D721Med (cell line): Measurements from ENCODE around the gene PCBP3.
"Not testable (repeated sequence)": the region's sequence is repeated elsewhere in the genome, so short reads cannot be mapped to it uniquely, and the experiment has no call there.

ENCODE experiments used
- DNase-seq: peaks from one replicate; pipeline ENCODE4 v3.0.0; 2011; ENCODE audit warnings: low spot score; ENCODE audit not compliant: insufficient read length
- FAIRE-seq: peaks from 2 replicates; lab custom pipeline; 2011; peaks lifted over from hg19 to GRCh38; lab: Jason Lieb, UNC
- TF ChIP-seq, protein P1 (sequence below): IDR thresholded peaks from 2 replicates; pipeline ENCODE4 v1.5.1; 2012; ENCODE audit warnings: mild to moderate bottlenecking, control low read depth; ENCODE audit not compliant: insufficient read depth; ENCODE audit errors: missing control alignments

PCBP3 gene

DNA sequence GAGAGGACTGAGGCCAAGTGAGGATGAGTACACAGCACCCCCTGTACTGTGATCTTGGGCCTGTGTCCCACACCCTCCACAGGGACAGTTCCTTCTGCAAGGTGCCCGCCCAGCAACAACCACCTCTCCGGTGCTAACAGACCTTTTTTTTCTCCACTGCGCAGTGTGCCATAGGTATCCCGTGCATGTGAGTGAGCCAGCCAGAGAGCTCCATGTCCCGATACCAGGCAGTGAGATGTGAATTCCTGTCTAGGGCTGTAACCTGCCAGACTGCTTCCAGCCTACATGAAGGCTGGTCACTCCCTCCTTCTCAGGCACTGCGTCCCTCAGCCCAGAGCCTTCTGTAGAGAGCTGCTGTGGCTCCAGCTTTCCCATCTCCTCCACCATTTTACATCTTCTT is 56.9 kb downstream of the PCBP3 start:
- TF ChIP-seq, protein P1, sequence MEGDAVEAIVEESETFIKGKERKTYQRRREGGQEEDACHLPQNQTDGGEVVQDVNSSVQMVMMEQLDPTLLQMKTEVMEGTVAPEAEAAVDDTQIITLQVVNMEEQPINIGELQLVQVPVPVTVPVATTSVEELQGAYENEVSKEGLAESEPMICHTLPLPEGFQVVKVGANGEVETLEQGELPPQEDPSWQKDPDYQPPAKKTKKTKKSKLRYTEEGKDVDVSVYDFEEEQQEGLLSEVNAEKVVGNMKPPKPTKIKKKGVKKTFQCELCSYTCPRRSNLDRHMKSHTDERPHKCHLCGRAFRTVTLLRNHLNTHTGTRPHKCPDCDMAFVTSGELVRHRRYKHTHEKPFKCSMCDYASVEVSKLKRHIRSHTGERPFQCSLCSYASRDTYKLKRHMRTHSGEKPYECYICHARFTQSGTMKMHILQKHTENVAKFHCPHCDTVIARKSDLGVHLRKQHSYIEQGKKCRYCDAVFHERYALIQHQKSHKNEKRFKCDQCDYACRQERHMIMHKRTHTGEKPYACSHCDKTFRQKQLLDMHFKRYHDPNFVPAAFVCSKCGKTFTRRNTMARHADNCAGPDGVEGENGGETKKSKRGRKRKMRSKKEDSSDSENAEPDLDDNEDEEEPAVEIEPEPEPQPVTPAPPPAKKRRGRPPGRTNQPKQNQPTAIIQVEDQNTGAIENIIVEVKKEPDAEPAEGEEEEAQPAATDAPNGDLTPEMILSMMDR, result no peak
- DNase-seq, result no peak
- no peak for FAIRE-seq

DNA sequence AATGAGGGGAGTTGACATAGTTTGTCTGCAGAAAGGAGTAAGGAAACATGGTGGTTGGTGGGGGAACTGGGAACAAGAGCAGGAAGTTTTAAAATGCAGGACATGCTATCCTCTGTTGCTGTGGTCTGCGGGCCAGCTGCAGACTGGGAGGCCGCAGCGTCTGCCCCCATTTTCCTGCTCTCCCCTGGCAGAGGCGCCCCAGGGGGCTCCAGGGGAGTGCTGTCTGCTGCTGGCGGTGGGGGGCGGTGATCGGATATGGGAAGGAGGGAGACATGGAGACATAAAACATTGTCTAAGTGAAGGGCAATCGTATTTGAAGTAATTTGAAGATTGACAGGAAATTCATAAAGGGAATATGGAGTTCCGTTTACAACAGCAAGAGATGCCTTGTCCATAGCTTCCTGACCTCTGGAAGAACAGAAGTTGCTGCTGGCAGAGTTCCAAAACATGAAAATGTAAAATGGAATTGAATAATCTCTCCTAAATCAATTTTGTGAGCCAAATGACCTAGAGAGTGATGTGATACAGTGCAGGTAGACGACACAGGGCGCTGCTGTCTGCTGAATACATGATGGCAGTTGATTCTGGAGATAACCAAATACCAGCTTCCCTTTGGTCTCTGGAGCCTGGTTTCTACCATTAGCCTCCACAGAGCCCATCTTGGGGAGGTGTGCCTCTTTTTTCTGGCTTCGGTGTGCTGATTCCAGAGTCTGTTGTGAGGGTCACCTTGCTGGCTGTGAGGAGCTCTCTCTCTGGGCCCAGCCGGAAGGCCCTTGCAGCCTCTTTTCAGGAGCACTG is 61.0 kb downstream of the PCBP3 start:
- DNase-seq (no peak), FAIRE-seq (no peak)
- TF ChIP-seq, protein P1, result no peak

DNA sequence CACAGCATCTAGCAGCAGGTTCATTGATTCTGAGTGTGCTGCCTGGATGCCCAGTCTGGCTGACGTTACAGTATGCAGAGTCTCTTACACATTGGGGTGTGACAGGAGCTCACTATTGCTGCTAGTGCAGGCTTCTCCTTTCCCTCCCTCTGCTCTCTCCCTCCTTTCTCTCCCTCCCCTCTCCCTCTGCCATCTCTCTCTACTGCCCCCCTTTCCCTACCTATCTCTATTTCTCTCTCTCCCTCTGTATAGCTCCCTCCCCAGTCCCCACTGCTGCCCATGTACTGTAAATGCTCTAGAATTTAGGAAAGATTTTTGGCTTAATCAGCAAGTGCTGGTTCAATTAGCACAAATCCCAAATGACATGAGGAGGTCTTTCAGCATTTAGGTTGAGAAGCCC is 62.8 kb downstream of the PCBP3 start:
- TF ChIP-seq, protein P1, result no peak
- FAIRE-seq (no peak), DNase-seq (no peak)

DNA sequence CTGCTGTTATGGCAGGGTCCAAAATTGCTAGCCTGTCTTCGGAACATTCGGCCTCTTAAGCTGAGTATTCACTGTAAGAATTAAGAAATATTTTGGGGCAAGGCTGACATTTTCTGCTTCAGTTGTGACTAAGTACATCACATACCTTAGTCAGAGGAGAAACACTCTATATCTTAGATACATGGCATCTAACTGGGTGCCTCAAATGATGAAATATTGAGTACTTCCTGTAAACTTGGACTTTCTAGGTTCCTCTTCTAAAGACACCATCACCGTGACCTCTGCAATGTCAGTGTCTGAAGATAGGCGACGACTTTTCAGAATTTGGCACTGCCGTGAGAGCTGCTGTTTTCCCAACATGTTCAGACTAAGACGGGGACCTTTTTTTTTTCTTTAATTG is 65.6 kb downstream of the PCBP3 start:
- no peak for DNase-seq
- TF ChIP-seq, protein P1, result no peak
- FAIRE-seq, result no peak

DNA sequence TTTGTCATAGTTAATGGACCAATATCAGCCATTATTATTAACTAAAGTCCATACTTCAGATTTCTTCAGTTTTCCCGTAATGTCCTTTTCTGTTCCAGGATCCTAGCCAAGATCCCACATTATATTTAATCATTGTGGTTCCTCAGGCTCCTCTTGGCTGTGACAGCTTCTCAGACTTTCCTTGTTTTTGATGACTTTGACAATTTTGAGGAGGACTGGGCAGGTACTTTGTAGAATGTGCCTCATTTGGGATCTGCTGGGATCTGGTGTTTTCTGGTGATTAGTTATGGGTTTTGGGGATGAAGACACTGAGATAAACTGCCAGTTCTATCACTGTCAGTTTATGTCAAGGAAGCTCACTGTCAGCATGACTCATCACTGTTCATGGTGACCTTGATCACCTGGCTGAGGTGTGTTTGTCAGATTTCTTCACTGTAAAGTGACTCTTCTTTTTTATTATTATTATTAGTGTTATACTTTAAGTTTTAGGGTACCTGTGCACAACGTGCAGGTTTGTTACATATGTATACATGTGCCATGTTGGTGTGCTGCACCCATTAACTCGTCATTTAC is 66.3 kb downstream of the PCBP3 start:
- FAIRE-seq, result no peak

DNA sequence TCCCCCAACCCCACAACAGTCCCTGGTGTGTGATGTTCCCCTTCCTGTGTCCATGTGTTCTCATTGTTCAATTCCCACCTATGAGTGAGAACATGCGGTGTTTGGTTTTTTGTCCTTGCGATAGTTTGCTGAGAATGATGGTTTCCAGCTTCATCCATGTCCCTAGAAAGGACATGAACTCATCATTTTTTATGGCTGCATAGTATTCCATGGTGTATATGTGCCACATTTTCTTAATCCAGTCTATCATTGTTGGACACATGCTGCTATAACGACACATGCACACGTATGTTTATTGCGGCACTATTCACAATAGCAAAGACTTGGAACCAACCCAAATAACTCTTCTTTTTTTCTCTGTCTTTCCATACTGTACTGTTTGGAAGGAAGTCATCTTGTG is 66.8 kb downstream of the PCBP3 start:
- not testable (repeated sequence) for DNase-seq, FAIRE-seq

More for the DNA sequence above, 66.3 kb downstream of the PCBP3 start:
- no peak for DNase-seq
- TF ChIP-seq, protein P1, result no peak

DNA sequence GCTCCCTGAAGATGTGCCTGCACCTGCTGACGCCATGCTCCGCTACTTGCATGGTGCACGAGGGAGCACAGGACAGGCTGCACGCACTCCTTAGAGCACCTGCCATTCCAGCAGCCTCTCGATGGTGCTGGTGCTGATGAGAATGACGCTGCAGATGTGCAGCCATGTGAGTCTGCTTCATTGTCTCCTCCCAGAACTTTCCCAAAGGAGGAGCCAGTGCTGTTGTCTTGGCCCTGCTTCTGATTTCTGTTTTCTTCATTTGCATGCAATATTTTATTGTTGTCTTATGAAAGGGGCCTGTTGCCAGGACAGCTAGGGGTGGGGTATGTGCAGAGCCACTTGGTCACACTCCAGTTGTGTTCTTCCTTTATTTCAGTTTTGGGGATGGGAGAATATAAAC is 70.1 kb downstream of the PCBP3 start:
- no peak for FAIRE-seq
- TF ChIP-seq, protein P1, result no peak
- no peak for DNase-seq
